Activated naive CD4-positive, alpha-beta T cell treated with anti-CD3 and anti-CD28 coated beads, Interleukin-2, amount 10 ng/mL, durations not matched to agents 7 days and 5 days (primary cell): ENCODE measurements around the gene NPY.
"Not testable (repeated sequence)": the region's sequence is repeated elsewhere in the genome, so short reads cannot be mapped to it uniquely, and the experiment has no call there.

Experiments
- CTCF ChIA-PET: fragments of 350-600 bp; sonication (Branson Sonifier 250); formaldehyde crosslinking; loops from one replicate; lab custom pipeline; 2021; ENCODE audit warnings: antibody characterized with exemption; lab: Charles Lee
- DNase-seq: peaks from one replicate; pipeline ENCODE4 v3.0.0-alpha.2; 2020
- H3K27ac Mint-ChIP-seq: one replicate; pipeline ENCODE4 v1.8.0; 2021; ENCODE audit warnings: mild to moderate bottlenecking, moderate library complexity, mixed read lengths
- H3K27me3 Mint-ChIP-seq: one replicate; pipeline ENCODE4 v1.8.0; 2021; ENCODE audit warnings: mild to moderate bottlenecking, mixed read lengths
- H3K36me3 Mint-ChIP-seq: one replicate; pipeline ENCODE4 v1.8.0; 2021; ENCODE audit warnings: mixed read lengths
- H3K4me1 Mint-ChIP-seq: one replicate; pipeline ENCODE4 v1.8.0; 2021; ENCODE audit warnings: mixed read lengths
- H3K4me3 Mint-ChIP-seq: one replicate; pipeline ENCODE4 v1.8.0; 2021; ENCODE audit warnings: mild to moderate bottlenecking, moderate library complexity, mixed read lengths
- H3K9me3 Mint-ChIP-seq: one replicate; pipeline ENCODE4 v1.8.0; 2021; ENCODE audit warnings: mixed read lengths

Gene NPY

DNA sequence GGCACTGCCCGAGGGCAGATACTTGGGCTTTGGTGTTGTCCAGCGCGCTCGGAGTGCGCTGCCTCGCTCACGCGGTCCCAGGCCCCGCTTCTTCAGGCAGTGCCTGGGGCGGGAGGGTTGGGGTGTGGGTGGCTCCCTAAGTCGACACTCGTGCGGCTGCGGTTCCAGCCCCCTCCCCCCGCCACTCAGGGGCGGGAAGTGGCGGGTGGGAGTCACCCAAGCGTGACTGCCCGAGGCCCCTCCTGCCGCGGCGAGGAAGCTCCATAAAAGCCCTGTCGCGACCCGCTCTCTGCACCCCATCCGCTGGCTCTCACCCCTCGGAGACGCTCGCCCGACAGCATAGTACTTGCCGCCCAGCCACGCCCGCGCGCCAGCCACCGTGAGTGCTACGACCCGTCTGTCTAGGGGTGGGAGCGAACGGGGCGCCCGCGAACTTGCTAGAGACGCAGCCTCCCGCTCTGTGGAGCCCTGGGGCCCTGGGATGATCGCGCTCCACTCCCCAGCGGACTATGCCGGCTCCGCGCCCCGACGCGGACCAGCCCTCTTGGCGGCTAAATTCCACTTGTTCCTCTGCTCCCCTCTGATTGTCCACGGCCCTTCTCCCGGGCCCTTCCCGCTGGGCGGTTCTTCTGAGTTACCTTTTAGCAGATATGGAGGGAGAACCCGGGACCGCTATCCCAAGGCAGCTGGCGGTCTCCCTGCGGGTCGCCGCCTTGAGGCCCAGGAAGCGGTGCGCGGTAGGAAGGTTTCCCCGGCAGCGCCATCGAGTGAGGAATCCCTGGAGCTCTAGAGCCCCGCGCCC, at the start of gene NPY:
NPY (plus strand) TSS at position 294 of the 802 bp plus-strand sequence. CDS start 1,051 bp downstream, outside the sequence.
- peaks cover 13% of the 10 kb centered on the region for H3K4me1 Mint-ChIP-seq
- H3K9me3 Mint-ChIP-seq = no peaks in the 10 kb centered on the region
- peak; percentile 35 for DNase-seq
- peak within 1 kb of the TSS; percentile 28 for H3K4me3 Mint-ChIP-seq
- no peak within 1 kb of the TSS for H3K27ac Mint-ChIP-seq
- peaks cover 2% of the 10 kb centered on the region for H3K36me3 Mint-ChIP-seq
- H3K27me3 Mint-ChIP-seq = peaks cover 41% of the 10 kb centered on the region
- CTCF ChIA-PET = no interaction called here

DNA sequence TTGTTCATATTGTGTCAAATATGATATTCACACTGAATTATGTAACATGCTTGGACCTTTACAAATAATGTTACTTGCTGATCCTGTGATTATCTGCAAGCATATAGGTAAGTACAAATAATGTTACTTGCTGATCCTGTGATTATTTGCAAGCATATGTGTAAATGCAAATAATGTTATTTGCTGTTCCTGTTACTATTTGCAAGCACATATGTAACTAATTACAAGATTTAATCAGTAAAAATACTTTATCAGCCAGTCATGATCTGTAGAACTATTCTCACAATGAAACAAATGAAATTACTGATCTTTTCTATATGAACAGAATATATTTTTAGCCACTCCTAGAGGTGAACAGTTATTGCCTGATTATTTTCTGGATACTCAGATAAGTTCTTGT, 44.7 kb upstream of the NPY start:
- no peak for DNase-seq
- no peaks in the 10 kb centered on the region for H3K4me1 Mint-ChIP-seq
- no peak overlapping the region for H3K27ac Mint-ChIP-seq
- no peaks in the 10 kb centered on the region for H3K9me3 Mint-ChIP-seq
- H3K36me3 Mint-ChIP-seq = no peaks in the 10 kb centered on the region
- H3K4me3 Mint-ChIP-seq = no peak overlapping the region
- CTCF ChIA-PET = no interaction called here
- no peaks in the 10 kb centered on the region for H3K27me3 Mint-ChIP-seq

DNA sequence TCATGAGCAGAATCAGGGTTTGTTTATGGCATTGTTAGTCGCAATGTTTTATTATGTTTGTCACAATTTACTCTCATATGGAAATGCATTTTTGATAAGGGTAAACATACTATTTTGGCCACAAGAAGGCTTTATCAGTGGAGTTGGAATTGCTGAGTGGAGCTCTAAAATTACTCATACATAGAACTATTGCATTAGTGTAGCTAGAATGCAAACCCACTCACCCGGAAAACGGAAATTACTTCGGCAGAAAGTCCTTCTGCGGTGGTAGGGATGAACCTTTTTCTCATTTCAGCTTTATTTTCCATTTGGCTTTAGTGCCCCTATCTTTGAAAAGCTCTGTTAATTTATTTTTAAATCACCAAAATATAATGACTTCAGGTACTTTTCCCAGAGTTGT, 42.8 kb upstream of the NPY start:
- Mint-ChIP-seq H3K27me3 (no peaks in the 10 kb centered on the region), H3K4me1 (no peaks in the 10 kb centered on the region), H3K36me3 (no peaks in the 10 kb centered on the region), H3K4me3 (no peak overlapping the region), H3K27ac (no peak overlapping the region), H3K9me3 (no peaks in the 10 kb centered on the region)
- CTCF ChIA-PET = no interaction called here
- DNase-seq = no peak

DNA sequence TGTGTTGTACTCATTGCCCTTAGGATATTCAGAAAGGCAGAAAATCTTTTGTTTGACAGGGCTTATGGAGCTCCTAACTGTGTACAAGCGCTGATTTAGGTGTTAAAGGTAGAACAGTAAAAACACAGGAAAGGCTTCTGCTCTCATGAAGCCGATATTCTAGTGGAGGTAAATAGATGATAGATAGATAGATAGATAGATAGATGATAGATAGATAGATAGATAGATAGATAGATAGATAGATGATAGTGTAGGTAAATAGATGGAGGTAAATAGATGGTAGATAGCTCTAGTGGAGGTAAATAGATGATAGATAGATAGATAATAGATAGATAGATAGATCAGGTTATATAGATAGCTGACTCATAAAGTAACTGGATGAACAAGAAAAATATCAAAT, 39.4 kb upstream of the NPY start:
- no peak for DNase-seq
- no peak overlapping the region for H3K27ac Mint-ChIP-seq
- CTCF ChIA-PET = no interaction called here
- no peaks in the 10 kb centered on the region for H3K9me3 Mint-ChIP-seq
- H3K4me1 Mint-ChIP-seq = no peaks in the 10 kb centered on the region
- H3K4me3 Mint-ChIP-seq = no peak overlapping the region
- no peaks in the 10 kb centered on the region for H3K27me3 Mint-ChIP-seq
- no peaks in the 10 kb centered on the region for H3K36me3 Mint-ChIP-seq

DNA sequence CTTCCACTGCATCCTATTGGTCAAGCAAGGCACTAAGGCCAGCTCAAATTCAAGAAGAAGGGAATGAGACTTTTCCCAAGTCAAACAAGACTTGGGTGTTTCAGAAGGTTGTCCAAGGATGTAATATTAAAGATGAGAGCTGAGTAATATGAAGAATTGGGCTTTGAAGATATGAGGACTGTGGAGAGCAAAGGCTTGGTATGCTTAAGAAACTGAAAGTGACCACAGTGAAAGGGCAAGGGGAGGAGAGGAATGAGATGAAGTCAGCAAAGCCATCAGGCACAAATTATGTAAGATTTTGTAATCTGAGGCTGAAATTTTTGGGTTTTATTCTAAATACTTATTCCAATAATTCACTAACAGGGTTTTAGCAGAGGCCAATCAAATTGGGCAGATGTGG, 38.6 kb upstream of the NPY start:
- DNase-seq = no peak
- H3K9me3 Mint-ChIP-seq = no peaks in the 10 kb centered on the region
- no peak overlapping the region for H3K27ac Mint-ChIP-seq
- H3K4me3 Mint-ChIP-seq = no peak overlapping the region
- CTCF ChIA-PET = no interaction called here
- no peaks in the 10 kb centered on the region for H3K36me3 Mint-ChIP-seq
- H3K4me1 Mint-ChIP-seq = no peaks in the 10 kb centered on the region
- no peaks in the 10 kb centered on the region for H3K27me3 Mint-ChIP-seq

DNA sequence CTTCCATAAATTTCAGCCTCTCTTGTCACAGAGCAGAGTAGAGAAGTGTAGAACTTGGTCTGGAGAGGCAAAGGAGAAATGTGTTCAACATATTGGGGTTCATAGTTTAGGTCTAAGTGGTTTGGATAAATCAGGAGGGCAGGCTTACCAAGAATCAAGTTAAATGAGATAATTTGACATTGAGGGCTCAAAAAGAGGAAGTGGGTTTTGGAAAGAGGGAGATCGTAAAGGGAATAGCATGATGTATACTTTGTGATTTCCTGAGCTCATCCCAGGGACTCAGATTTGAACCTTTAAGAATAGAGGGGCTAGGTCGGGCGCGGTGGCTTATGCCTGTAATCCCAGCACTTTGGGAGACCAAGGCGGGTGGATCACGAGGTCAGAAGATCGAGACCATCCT, 34.7 kb upstream of the NPY start:
- DNase-seq = no peak
- H3K27ac Mint-ChIP-seq = no peak overlapping the region
- H3K9me3 Mint-ChIP-seq = peaks cover 3% of the 10 kb centered on the region
- CTCF ChIA-PET = interaction anchor here (1.0 kb wide), 1 partner anchor 14 kb away, joined by 3 read pairs; no protein-coding TSS in a partner anchor
- no peak overlapping the region for H3K4me3 Mint-ChIP-seq
- peaks cover 2% of the 10 kb centered on the region for H3K4me1 Mint-ChIP-seq
- no peaks in the 10 kb centered on the region for H3K27me3 Mint-ChIP-seq
- no peaks in the 10 kb centered on the region for H3K36me3 Mint-ChIP-seq

DNA sequence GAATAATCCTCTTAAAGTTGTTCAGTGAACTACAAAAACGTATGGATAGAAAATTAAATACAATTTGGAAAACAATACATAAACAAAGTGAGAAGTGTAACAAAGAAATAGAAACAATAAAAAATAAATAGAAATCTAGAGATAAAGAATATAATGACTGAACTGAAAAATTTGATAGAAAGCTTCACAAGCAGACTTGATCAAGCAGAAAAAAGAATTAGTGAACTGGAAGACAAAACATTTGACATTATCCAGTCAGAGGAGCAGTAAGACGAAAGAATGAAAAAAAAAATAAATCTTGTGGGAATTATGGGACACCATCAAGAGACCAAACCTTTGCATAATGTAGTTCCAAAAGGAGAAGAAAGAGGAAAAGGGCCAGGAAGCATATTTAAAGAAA, 32.4 kb upstream of the NPY start:
- Mint-ChIP-seq H3K36me3 (no peaks in the 10 kb centered on the region), H3K27me3 (no peaks in the 10 kb centered on the region), H3K4me3 (no peak overlapping the region), H3K9me3 (peaks cover 3% of the 10 kb centered on the region), H3K4me1 (peaks cover 15% of the 10 kb centered on the region), H3K27ac (no peak overlapping the region)
- no peak for DNase-seq
- CTCF ChIA-PET = no interaction called here

DNA sequence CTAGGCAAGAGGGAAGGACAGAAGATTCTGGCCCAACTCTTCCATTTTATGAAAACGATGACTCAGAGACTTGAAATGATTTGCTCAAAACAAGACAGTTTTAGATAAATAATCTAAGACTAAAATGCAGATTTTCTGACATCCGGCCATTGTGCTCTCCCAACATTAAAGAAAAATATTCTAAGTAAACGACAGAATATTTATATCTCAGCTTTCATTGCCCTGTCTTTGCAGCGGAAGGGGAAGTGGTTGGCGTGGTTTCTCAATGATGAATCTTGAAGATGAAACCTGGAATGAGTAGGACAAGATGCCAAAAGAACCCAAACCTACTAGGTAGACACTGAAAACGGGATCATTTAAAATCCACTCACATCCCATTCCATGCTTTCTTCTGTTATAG, 28.9 kb upstream of the NPY start:
- CTCF ChIA-PET = no interaction called here
- H3K4me1 Mint-ChIP-seq = peaks cover 15% of the 10 kb centered on the region
- no peaks in the 10 kb centered on the region for H3K36me3 Mint-ChIP-seq
- peak; percentile 21 for DNase-seq
- H3K4me3 Mint-ChIP-seq = no peak overlapping the region
- no peak overlapping the region for H3K27ac Mint-ChIP-seq
- H3K9me3 Mint-ChIP-seq = peaks cover 3% of the 10 kb centered on the region
- peaks cover 5% of the 10 kb centered on the region for H3K27me3 Mint-ChIP-seq

DNA sequence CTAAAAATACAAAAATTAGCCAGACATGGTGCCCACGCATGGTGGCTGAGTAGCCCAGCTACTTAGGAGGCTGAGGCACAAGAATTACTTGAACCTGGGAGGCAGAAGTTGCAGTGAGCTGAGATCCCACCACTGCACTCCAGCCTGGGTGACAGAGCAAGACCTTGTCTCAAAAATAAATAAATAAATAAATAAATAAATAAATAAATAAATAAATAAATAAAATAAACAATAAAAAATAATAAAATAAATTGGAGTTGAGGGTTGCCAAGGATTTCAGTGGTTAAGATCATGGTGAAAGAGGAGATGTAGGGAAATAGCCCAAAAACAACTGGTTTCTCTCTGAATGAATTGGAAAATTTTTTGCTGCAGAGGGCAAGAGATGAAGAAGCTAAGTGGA, 25.7 kb upstream of the NPY start:
- CTCF ChIA-PET, H3K9me3 Mint-ChIP-seq, H3K36me3 Mint-ChIP-seq, DNase-seq, H3K27ac Mint-ChIP-seq, H3K4me3 Mint-ChIP-seq: not testable (repeated sequence)
- Mint-ChIP-seq H3K4me1 (peaks cover 15% of the 10 kb centered on the region), H3K27me3 (peaks cover 12% of the 10 kb centered on the region)

DNA sequence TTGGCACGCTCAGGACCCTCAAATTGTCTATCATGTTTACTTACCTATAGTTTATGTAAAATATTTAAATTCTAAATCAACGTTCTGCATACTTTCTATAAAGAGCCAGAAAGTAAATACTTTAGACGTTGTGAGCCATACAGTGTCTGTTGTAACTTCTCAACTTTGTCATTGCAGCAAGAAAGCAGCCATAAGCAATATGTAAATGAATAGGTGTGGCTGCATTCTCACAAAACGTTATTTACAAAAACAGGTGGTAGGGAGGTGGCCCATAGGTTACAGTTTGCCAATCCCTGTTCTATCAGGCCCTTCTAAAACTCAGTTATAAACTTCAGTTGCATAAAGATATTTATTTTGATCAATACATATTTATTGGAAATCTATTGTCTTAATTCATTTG, 12.1 kb upstream of the NPY start:
- no peak for DNase-seq
- H3K27me3 Mint-ChIP-seq = no peaks in the 10 kb centered on the region
- H3K27ac Mint-ChIP-seq = no peak overlapping the region
- no peaks in the 10 kb centered on the region for H3K4me1 Mint-ChIP-seq
- no peaks in the 10 kb centered on the region for H3K36me3 Mint-ChIP-seq
- H3K9me3 Mint-ChIP-seq = no peaks in the 10 kb centered on the region
- CTCF ChIA-PET = no interaction called here
- no peak overlapping the region for H3K4me3 Mint-ChIP-seq

DNA sequence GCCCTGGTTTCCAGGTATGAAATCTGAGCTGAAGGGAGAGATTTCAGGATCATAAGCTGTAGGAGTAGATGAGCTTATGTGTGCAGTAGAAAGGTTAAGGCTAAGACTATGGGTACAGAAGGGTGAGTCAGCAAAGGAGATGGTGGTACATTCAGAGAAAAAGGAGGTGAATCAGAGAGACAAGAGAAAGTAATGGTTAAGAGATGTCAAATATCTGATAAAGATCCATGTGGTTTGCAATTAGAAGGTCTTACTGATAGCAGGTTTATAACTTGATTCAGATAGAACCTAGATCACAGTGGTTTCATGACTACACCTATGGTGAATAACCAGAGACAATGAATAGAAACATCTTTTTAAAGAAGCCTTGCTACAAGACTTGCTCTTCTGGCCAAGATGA, 4.5 kb upstream of the NPY start:
- Mint-ChIP-seq H3K27me3 (peaks cover 14% of the 10 kb centered on the region), H3K9me3 (no peaks in the 10 kb centered on the region), H3K4me1 (peaks cover 9% of the 10 kb centered on the region), H3K36me3 (peaks cover under 1% of the 10 kb centered on the region), H3K4me3 (no peak overlapping the region), H3K27ac (no peak overlapping the region)
- CTCF ChIA-PET = interaction anchor here (1.6 kb wide), 1 partner anchor 11 kb away, joined by 3 read pairs; no protein-coding TSS in a partner anchor
- DNase-seq = no peak

DNA sequence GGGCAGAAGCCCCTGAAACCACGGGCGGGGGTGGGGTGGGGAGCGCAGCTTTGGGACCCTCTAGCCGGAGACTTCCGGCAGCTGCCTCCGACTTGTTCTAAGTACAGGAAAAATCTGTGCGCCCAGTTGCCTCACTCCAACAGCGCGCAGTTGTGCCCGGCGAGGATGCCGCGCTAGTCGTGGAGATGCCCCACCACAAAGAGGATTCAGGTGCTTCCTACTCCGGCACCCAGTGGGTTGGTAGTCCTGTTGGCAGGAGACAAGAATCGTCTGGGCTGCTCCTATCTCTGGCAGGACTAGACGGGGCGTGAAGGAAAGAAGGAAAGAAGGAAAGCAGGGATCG, 465 bp upstream of the NPY start:
- no peak for DNase-seq
- Mint-ChIP-seq H3K36me3 (peaks cover 2% of the 10 kb centered on the region), H3K9me3 (no peaks in the 10 kb centered on the region), H3K4me3 (no peak overlapping the region), H3K4me1 (peaks cover 13% of the 10 kb centered on the region), H3K27ac (no peak overlapping the region), H3K27me3 (peaks cover 39% of the 10 kb centered on the region)
- CTCF ChIA-PET = no interaction called here

DNA sequence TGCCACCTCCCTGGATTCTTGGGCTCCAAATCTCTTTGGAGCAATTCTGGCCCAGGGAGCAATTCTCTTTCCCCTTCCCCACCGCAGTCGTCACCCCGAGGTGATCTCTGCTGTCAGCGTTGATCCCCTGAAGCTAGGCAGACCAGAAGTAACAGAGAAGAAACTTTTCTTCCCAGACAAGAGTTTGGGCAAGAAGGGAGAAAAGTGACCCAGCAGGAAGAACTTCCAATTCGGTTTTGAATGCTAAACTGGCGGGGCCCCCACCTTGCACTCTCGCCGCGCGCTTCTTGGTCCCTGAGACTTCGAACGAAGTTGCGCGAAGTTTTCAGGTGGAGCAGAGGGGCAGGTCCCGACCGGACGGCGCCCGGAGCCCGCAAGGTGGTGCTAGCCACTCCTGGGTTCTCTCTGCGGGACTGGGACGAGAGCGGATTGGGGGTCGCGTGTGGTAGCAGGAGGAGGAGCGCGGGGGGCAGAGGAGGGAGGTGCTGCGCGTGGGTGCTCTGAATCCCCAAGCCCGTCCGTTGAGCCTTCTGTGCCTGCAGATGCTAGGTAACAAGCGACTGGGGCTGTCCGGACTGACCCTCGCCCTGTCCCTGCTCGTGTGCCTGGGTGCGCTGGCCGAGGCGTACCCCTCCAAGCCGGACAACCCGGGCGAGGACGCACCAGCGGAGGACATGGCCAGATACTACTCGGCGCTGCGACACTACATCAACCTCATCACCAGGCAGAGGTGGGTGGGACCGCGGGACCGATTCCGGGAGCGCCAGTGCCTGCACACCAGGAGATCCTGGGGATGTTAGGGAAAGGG, 913 bp downstream of the NPY start:
- peak overlapping the region; percentile 28 for H3K4me3 Mint-ChIP-seq
- H3K27me3 Mint-ChIP-seq = peaks cover 45% of the 10 kb centered on the region
- no peaks in the 10 kb centered on the region for H3K9me3 Mint-ChIP-seq
- H3K27ac Mint-ChIP-seq = no peak overlapping the region
- H3K4me1 Mint-ChIP-seq = peaks cover 13% of the 10 kb centered on the region
- no peak for DNase-seq
- CTCF ChIA-PET = no interaction called here
- H3K36me3 Mint-ChIP-seq = peaks cover 2% of the 10 kb centered on the region

DNA sequence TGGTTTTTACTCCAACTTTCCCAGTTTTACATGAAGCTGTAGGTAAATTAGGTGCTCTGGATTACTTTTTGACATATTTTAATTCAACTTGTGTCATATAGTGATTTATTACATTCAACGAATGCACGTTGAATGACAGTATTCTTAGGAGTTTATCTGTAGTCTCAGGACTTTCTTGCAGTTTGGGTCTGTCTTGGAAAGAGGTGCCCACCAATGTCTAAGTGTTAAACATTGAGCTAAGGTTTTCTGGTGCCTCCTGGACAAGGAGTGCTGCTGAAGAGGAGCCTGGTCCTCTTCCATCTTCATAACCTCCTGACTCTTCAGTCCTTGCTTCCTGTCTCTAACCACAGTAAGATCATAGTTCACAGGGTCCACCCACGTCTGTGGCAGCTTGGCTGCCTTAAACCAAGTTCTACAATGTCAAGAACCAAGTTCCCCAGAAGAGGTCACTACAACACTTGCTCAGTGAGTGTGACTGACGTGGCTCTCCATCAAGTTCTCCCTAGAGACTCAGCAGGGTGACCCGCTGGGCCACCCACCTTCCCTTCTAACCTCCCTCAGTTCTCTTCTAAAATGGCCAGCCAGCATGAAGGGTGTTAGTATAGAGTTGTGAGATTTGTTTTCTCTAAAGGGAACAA, 6.1 kb downstream of the NPY start:
- no peak overlapping the region for H3K4me3 Mint-ChIP-seq
- H3K9me3 Mint-ChIP-seq = no peaks in the 10 kb centered on the region
- peak; percentile 45 for DNase-seq
- H3K27ac Mint-ChIP-seq = no peak overlapping the region
- no peaks in the 10 kb centered on the region for H3K36me3 Mint-ChIP-seq
- peaks cover 30% of the 10 kb centered on the region for H3K27me3 Mint-ChIP-seq
- H3K4me1 Mint-ChIP-seq = peaks cover 6% of the 10 kb centered on the region
- CTCF ChIA-PET = interaction anchor here (0.8 to 1.6 kb wide), 7 partner anchors 10 to 809 kb away, joined by 3 to 5 read pairs (median 3); no protein-coding TSS in a partner anchor
